ENCODE data around the gene ANTXR1.

DNA sequence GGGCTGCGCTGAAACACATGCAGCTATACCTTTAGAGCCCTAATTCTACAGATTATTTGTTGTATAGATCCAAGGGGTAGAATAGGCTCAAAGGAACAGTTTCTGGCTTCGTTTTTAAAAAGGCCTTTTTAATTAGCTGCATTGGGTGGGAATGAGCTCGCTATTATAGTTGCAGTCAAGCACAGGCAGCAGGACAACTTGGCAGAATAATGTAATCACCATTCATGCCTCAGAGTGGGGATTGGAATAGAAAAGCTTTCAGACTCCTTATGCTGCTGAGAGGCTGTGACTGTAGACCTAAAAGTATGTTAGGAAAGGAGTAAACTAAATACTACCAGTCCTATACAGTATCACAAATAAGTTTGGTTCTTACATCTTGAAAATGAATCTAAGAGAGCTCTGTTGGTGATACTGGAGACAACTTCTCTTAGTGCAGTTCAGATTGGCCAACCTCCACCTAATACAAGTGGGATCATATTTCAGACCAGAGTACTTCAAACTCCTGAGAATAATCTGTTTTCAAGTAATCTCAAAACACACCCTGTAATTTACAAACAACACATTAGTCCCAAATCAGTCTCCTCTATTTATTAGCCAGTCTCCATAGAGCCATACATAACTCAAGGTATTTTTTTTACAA, 121.4 kb downstream of the ANTXR1 start:
- TF ChIP-seq, protein P1, sequence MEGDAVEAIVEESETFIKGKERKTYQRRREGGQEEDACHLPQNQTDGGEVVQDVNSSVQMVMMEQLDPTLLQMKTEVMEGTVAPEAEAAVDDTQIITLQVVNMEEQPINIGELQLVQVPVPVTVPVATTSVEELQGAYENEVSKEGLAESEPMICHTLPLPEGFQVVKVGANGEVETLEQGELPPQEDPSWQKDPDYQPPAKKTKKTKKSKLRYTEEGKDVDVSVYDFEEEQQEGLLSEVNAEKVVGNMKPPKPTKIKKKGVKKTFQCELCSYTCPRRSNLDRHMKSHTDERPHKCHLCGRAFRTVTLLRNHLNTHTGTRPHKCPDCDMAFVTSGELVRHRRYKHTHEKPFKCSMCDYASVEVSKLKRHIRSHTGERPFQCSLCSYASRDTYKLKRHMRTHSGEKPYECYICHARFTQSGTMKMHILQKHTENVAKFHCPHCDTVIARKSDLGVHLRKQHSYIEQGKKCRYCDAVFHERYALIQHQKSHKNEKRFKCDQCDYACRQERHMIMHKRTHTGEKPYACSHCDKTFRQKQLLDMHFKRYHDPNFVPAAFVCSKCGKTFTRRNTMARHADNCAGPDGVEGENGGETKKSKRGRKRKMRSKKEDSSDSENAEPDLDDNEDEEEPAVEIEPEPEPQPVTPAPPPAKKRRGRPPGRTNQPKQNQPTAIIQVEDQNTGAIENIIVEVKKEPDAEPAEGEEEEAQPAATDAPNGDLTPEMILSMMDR (IDR thresholded peaks at IDR 0.05): no peak
- TF ChIP-seq EP300 (IDR thresholded peaks at IDR 0.05): no peak
- no peak for TF ChIP-seq POLR2AphosphoS5 (IDR thresholded peaks at IDR 0.05)
